ENCODE measurements around the gene KCNJ16. TPM values are rescaled to one million over a fixed set of nuclear protein-coding genes. Genes with fewer than 3 reads are reported as not detected.
"Not testable (repeated sequence)": the region's sequence is repeated elsewhere in the genome, so short reads cannot be mapped to it uniquely, and the experiment has no call there.

KCNJ16 gene
- total RNA-seq, 1 donor from 2014 or later: not detected

DNA sequence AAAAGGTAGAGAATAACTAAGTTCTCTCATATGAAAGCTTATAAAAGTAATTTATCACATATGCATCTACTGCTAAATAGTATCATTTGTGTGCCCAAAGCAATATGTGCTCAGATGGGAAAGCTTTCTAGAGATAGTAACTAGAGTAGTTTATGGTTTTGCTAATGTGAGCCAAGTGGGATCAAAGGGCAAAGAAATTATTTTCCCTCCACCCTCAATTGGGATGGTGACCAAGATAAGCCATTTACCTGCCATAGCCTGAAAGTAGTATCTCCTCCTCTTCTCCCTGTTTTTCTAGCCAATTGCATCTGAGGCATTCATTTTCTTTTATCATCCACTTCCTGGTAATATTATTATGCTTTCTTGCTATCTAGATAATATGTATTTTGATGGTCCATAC lies 41.9 kb upstream of the KCNJ16 start:
- H3K27me3 ChIP-seq: no peaks in the 10 kb centered on the region
- no peaks in the 10 kb centered on the region for H3K36me3 ChIP-seq
- TF ChIP-seq, protein P1, sequence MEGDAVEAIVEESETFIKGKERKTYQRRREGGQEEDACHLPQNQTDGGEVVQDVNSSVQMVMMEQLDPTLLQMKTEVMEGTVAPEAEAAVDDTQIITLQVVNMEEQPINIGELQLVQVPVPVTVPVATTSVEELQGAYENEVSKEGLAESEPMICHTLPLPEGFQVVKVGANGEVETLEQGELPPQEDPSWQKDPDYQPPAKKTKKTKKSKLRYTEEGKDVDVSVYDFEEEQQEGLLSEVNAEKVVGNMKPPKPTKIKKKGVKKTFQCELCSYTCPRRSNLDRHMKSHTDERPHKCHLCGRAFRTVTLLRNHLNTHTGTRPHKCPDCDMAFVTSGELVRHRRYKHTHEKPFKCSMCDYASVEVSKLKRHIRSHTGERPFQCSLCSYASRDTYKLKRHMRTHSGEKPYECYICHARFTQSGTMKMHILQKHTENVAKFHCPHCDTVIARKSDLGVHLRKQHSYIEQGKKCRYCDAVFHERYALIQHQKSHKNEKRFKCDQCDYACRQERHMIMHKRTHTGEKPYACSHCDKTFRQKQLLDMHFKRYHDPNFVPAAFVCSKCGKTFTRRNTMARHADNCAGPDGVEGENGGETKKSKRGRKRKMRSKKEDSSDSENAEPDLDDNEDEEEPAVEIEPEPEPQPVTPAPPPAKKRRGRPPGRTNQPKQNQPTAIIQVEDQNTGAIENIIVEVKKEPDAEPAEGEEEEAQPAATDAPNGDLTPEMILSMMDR (IDR thresholded peaks at IDR 0.05): no peak
- no peak for TF ChIP-seq POLR2A (IDR thresholded peaks at IDR 0.05)
- no peak for TF ChIP-seq POLR2AphosphoS5 (IDR thresholded peaks at IDR 0.05; ENCODE audit: insufficient read depth in 1 of 2, low read depth in 1 of 2)
- H3K4me3 ChIP-seq: no peak overlapping the region
- intact Hi-C loops (cut with DNase I): no loop called here
- no peak overlapping the region for H3K27ac ChIP-seq
- no peaks in the 10 kb centered on the region for H3K9me3 ChIP-seq
- H3K4me1 ChIP-seq: no peaks in the 10 kb centered on the region
- no peak for DNase-seq (ENCODE audit: extremely low spot score in 2 of 2)

DNA sequence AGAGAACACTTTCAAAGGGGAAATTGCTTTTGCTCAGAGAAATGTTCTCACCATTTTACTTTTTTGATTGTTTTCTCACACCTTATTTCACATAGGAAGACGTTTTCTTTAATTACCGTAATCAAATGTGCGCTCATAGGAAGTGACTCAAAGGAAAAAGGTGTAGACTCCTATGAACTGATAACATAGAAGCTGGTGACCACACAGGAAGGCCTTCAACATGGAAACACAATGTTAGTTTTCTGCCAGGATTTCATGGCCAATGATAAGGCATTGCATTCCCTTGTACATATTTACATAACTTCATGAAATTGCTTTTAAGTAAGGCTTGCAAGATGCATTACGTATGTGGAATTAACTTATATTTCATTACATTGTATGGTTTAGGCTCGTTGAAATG lies 40.9 kb upstream of the KCNJ16 start:
- intact Hi-C loops (cut with DNase I): no loop called here
- no peak for DNase-seq (ENCODE audit: extremely low spot score in 2 of 2)
- H3K4me3 ChIP-seq: no peak overlapping the region
- no peaks in the 10 kb centered on the region for H3K9me3 ChIP-seq
- TF ChIP-seq POLR2A (IDR thresholded peaks at IDR 0.05) (no peak), POLR2AphosphoS5 (IDR thresholded peaks at IDR 0.05; ENCODE audit: insufficient read depth in 1 of 2, low read depth in 1 of 2) (no peak)
- TF ChIP-seq, protein P1 (IDR thresholded peaks at IDR 0.05): no peak
- H3K36me3 ChIP-seq: no peaks in the 10 kb centered on the region
- H3K4me1 ChIP-seq: no peaks in the 10 kb centered on the region
- H3K27ac ChIP-seq: no peak overlapping the region
- H3K27me3 ChIP-seq: no peaks in the 10 kb centered on the region

DNA sequence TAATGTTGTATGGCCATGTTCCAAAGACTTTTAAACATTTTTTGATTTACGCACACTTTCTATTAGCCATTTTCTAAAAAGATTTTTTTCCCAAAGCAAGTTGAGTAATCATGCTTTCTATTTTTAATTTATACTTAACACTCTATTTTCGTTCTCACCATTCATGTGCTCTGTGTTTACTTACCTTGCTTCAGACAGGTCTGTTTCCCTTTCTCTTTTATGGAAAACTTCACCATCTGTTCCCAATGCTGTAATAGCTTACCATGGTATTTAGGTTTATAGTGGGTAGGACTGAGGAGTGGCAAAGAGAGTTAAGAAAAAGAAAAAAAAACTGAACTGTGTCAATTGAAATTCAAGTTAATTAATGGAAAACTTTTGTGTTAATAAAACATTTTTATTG lies 37.5 kb upstream of the KCNJ16 start:
- intact Hi-C loops (cut with DNase I): no loop called here
- TF ChIP-seq POLR2AphosphoS5 (IDR thresholded peaks at IDR 0.05; ENCODE audit: insufficient read depth in 1 of 2, low read depth in 1 of 2): no peak
- TF ChIP-seq, protein P1 (IDR thresholded peaks at IDR 0.05): no peak
- no peak for TF ChIP-seq POLR2A (IDR thresholded peaks at IDR 0.05)
- H3K27me3 ChIP-seq: no peaks in the 10 kb centered on the region
- no peak overlapping the region for H3K4me3 ChIP-seq
- no peak overlapping the region for H3K27ac ChIP-seq
- DNase-seq (ENCODE audit: extremely low spot score in 2 of 2): no peak
- no peaks in the 10 kb centered on the region for H3K9me3 ChIP-seq
- H3K36me3 ChIP-seq: no peaks in the 10 kb centered on the region
- no peaks in the 10 kb centered on the region for H3K4me1 ChIP-seq

DNA sequence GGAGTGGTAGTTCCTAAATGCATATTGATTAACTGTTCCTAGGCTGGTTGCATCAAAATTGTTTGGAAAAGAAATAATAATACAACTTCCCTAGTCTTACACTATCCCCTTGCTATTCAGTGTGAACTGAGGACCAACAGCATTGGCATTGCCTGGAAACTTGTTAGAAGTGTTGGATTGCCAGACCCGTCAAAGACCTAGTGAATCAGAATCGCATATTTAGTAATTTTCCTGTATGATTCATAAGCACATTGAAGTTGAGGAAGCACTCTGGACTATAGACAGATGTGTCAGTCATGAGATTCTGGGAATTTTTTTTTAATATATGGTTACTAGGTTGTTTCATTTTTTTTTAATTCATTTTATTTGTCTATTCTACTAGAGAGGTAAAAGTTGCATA lies 34.7 kb upstream of the KCNJ16 start:
- Histone ChIP-seq H3K4me1 (no peaks in the 10 kb centered on the region), H3K27me3 (no peaks in the 10 kb centered on the region), H3K36me3 (no peaks in the 10 kb centered on the region), H3K4me3 (no peak overlapping the region), H3K9me3 (no peaks in the 10 kb centered on the region), H3K27ac (no peak overlapping the region)
- TF ChIP-seq, protein P1 (IDR thresholded peaks at IDR 0.05): no peak
- TF ChIP-seq POLR2AphosphoS5 (IDR thresholded peaks at IDR 0.05; ENCODE audit: insufficient read depth in 1 of 2, low read depth in 1 of 2): no peak
- TF ChIP-seq POLR2A (IDR thresholded peaks at IDR 0.05): no peak
- intact Hi-C loops (cut with DNase I): no loop called here
- no peak for DNase-seq (ENCODE audit: extremely low spot score in 2 of 2)

DNA sequence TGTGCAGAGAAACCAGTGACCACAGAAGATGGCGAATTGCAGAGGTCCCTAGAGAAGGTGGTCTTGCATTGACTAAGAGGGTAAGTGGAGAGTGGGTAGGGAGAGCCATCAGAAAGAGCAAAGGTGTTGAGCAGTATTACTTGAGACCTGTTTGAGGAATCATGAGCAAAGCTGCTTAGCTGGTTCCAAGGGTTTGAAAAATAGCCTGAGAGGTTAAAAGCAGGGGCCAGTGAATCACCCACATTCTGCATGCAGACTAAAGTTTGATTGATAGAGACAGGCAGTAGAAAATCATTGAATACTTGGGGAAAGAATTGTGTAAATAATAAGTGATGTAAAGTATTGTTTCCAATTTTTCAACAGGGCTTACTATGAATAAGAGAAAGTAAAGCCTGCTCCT lies 34.0 kb upstream of the KCNJ16 start:
- no peaks in the 10 kb centered on the region for H3K36me3 ChIP-seq
- H3K4me3 ChIP-seq: no peak overlapping the region
- no peak for DNase-seq (ENCODE audit: extremely low spot score in 2 of 2)
- no peaks in the 10 kb centered on the region for H3K4me1 ChIP-seq
- intact Hi-C loops (cut with DNase I): no loop called here
- TF ChIP-seq POLR2A (IDR thresholded peaks at IDR 0.05): no peak
- H3K9me3 ChIP-seq: no peaks in the 10 kb centered on the region
- no peak overlapping the region for H3K27ac ChIP-seq
- no peaks in the 10 kb centered on the region for H3K27me3 ChIP-seq

DNA sequence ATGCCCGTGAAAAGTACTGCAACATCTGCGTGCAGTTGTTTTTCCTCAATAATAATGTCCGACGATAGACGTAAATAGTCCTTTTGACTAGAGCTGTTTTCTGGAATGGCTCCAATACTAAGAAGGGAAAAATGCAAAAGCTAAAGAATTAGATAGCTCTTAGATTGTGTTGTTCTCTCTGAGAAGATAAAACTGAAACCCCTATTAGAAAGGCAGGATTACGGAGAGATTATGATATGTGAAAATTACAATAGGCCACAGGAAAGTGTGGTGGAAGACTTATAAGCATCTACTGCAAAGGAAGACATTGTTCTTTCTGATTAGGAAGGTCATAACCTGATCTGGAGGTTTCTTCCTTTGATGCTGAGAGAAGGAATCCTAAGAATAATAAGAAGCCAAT lies 33.5 kb upstream of the KCNJ16 start:
- intact Hi-C loops (cut with DNase I): no loop called here

DNA sequence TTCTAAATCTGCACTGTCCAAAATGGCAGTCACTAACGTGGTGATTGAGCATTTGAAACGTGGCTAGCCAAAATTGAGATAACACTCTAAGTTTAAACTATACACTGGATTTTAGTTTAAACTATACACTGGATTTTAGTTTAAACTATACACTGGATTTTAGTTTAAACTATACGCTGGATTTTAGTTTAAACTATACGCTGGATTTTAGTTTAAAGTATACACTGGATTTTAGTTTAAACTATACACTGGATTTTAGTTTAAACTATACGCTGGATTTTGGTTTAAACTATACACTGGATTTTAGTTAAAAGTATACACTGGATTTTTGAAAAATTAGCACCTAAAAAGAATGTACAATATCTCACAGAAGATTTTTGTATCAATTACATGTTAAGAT lies 29.2 kb upstream of the KCNJ16 start:
- DNase-seq (ENCODE audit: extremely low spot score in 2 of 2); H3K9me3 ChIP-seq; H3K27ac ChIP-seq; H3K4me3 ChIP-seq; H3K27me3 ChIP-seq; H3K36me3 ChIP-seq; intact Hi-C loops (cut with DNase I); H3K4me1 ChIP-seq: not testable (repeated sequence)

More for the DNA sequence above, 33.5 kb upstream of the KCNJ16 start:
- Histone ChIP-seq H3K27me3 (no peaks in the 10 kb centered on the region), H3K27ac (no peak overlapping the region), H3K4me3 (no peak overlapping the region), H3K9me3 (no peaks in the 10 kb centered on the region), H3K36me3 (no peaks in the 10 kb centered on the region), H3K4me1 (no peaks in the 10 kb centered on the region)
- TF ChIP-seq POLR2A (IDR thresholded peaks at IDR 0.05): no peak
- no peak for TF ChIP-seq POLR2AphosphoS5 (IDR thresholded peaks at IDR 0.05; ENCODE audit: insufficient read depth in 1 of 2, low read depth in 1 of 2)
- TF ChIP-seq, protein P1 (IDR thresholded peaks at IDR 0.05): no peak
- DNase-seq (ENCODE audit: extremely low spot score in 2 of 2): no peak

Measured in vagina (tissue), 2 donors.